Measurements from ENCODE around the gene FOXN3. TPM values are rescaled to one million over a fixed set of nuclear protein-coding genes. Genes with fewer than 3 reads are reported as not detected.

The FOXN3 gene
- total RNA-seq, 1 donor from 2014 or later = 27.8 TPM

- no peak for TF ChIP-seq CTCF (conservative IDR thresholded peaks at IDR 0.05; ENCODE audit: low read depth, low read length)
- H3K4me3 ChIP-seq (ENCODE audit: low read depth, low read length) = no peak overlapping the region
- DNase-seq (ENCODE audit: low read depth) = no peak
Observed at GRCh38 chr14:89356927-89357326, 60.1 kb downstream of the FOXN3 start.

GRCh38 chr14:89356496-89356895 lies 60.5 kb downstream of the FOXN3 start:
- TF ChIP-seq CTCF (conservative IDR thresholded peaks at IDR 0.05; ENCODE audit: low read depth, low read length) = no peak
- DNase-seq (ENCODE audit: low read depth) = no peak
- no peak overlapping the region for H3K4me3 ChIP-seq (ENCODE audit: low read depth, low read length)

GRCh38 chr14:89353766-89354113 lies 63.3 kb downstream of the FOXN3 start:
- H3K4me3 ChIP-seq (ENCODE audit: low read depth, low read length) = no peak overlapping the region
- DNase-seq (ENCODE audit: low read depth) = no peak
- TF ChIP-seq CTCF (conservative IDR thresholded peaks at IDR 0.05; ENCODE audit: low read depth, low read length) = no peak

GRCh38 chr14:89352976-89353765 lies 63.9 kb downstream of the FOXN3 start:
- no peak for TF ChIP-seq CTCF (conservative IDR thresholded peaks at IDR 0.05; ENCODE audit: low read depth, low read length)
- no peak overlapping the region for H3K4me3 ChIP-seq (ENCODE audit: low read depth, low read length)
- no peak for DNase-seq (ENCODE audit: low read depth)

GRCh38 chr14:89351516-89352404 lies 65.3 kb downstream of the FOXN3 start:
- H3K4me3 ChIP-seq (ENCODE audit: low read depth, low read length) = no peak overlapping the region
- no peak for DNase-seq (ENCODE audit: low read depth)
- TF ChIP-seq CTCF (conservative IDR thresholded peaks at IDR 0.05; ENCODE audit: low read depth, low read length) = no peak

GRCh38 chr14:89351221-89351515 lies 65.9 kb downstream of the FOXN3 start:
- H3K4me3 ChIP-seq (ENCODE audit: low read depth, low read length) = no peak overlapping the region
- no peak for TF ChIP-seq CTCF (conservative IDR thresholded peaks at IDR 0.05; ENCODE audit: low read depth, low read length)
- no peak for DNase-seq (ENCODE audit: low read depth)
